Vagina (tissue), 2 donors: Measurements from ENCODE around the gene DNPEP. TPM values are rescaled to one million over a fixed set of nuclear protein-coding genes. Genes with fewer than 3 reads are reported as not detected.
A peak's percentile ranks its signal among the peaks of the same experiment; 100 is the strongest.
"Not testable (repeated sequence)": the region's sequence is repeated elsewhere in the genome, so short reads cannot be mapped to it uniquely, and the experiment has no call there.

Experiments
- DNase-seq, 2 donors: peaks; one replicate each; pipeline ENCODE4 v3.0.0-alpha.2; 2017; ENCODE audit errors: extremely low spot score in 2 of 2
- H3K27ac ChIP-seq: fragments of 200-600 bp; sonication (generic); one replicate; pipeline ENCODE4 v1.5.1; 2019
- H3K27me3 ChIP-seq: fragments of 200-600 bp; sonication (generic); one replicate; pipeline ENCODE4 v1.5.1; 2019
- H3K36me3 ChIP-seq, 2 donors: fragments of 200-600 bp; sonication (generic); one replicate each; pipeline ENCODE4 v1.5.1; 2017 to 2019
- H3K4me1 ChIP-seq: fragments of 200-600 bp; sonication (generic); one replicate; pipeline ENCODE4 v1.5.1; 2019
- H3K4me3 ChIP-seq, 2 donors: fragments of 200-600 bp; sonication (generic); 1 replicate in 1 of 2; 2 replicates in 1 of 2; pipeline ENCODE4 v1.5.1; 2016 to 2019
- H3K9me3 ChIP-seq: fragments of 200-600 bp; sonication (generic); one replicate; pipeline ENCODE4 v1.5.1; 2019
- POLR2A ChIP-seq, 2 donors: fragments of 450-650 bp; IDR thresholded peaks; one replicate each; pipeline ENCODE4 v1.6.1; 2017; ENCODE audit warnings: antibody characterized with exemption in 2 of 2, mild to moderate bottlenecking in 2 of 2, moderate library complexity in 2 of 2
- POLR2AphosphoS5 ChIP-seq, 2 donors: sonication (generic); formaldehyde crosslinking; IDR thresholded peaks; one replicate each; pipeline ENCODE4 v1.9.0; 2017; ENCODE audit warnings: antibody characterized with exemption in 2 of 2, mild to moderate bottlenecking in 2 of 2, low read depth in 1 of 2; ENCODE audit not compliant: insufficient read depth in 1 of 2
- intact Hi-C: fragments of 100-400 bp; cut with DNase I; formaldehyde crosslinking; loops from one replicate; pipeline ENCODE4 v1.15.1; 2023
- total RNA-seq: library from RNA; depleted of rRNA; stranded (reverse); fragments of >200 nt; gene quantifications from one replicate; pipeline ENCODE4 v1.2.3, GENCODE V29; 2016
- TF ChIP-seq, protein P1 (sequence below), 3 experiments: fragments of 450-650 bp in 2 of 3; fragments of 200-600 bp in 1 of 3; sonication (generic) in 1 of 3; IDR thresholded peaks; one replicate each; pipeline ENCODE4 v1.5.1; 2017 to 2019; ENCODE audit warnings: antibody characterized with exemption in 3 of 3, mild to moderate bottlenecking in 2 of 3, moderate library complexity in 2 of 3

The DNPEP gene
- total RNA-seq, 1 donor from 2014 or later = 62.9 TPM

DNA sequence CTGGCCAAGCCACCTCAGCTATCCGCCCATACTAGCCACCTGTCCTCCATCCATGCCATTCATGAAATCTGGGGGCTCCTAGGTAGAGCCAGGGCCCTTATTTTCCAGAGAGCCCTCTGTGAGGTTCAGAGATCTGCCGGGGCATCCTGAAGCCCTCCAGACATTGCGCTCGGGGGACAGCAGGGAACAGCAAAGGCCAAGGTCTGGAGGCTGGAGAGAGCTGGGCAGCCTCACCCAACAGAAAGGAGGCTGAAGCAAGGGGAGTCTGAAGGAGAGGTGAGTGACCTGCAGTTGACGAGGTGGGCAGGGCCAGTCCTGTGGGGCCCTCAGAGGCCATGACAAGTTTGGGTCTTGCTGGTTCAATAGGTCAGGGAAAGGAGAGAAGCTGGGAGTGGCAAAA lies 21.9 kb upstream of the DNPEP start:
- TF ChIP-seq POLR2A (IDR thresholded peaks at IDR 0.05) (no peak), POLR2AphosphoS5 (IDR thresholded peaks at IDR 0.05; ENCODE audit: insufficient read depth in 1 of 2, low read depth in 1 of 2) (no peak)
- TF ChIP-seq, protein P1, sequence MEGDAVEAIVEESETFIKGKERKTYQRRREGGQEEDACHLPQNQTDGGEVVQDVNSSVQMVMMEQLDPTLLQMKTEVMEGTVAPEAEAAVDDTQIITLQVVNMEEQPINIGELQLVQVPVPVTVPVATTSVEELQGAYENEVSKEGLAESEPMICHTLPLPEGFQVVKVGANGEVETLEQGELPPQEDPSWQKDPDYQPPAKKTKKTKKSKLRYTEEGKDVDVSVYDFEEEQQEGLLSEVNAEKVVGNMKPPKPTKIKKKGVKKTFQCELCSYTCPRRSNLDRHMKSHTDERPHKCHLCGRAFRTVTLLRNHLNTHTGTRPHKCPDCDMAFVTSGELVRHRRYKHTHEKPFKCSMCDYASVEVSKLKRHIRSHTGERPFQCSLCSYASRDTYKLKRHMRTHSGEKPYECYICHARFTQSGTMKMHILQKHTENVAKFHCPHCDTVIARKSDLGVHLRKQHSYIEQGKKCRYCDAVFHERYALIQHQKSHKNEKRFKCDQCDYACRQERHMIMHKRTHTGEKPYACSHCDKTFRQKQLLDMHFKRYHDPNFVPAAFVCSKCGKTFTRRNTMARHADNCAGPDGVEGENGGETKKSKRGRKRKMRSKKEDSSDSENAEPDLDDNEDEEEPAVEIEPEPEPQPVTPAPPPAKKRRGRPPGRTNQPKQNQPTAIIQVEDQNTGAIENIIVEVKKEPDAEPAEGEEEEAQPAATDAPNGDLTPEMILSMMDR (IDR thresholded peaks at IDR 0.05) = no peak
- H3K9me3 ChIP-seq = no peaks in the 10 kb centered on the region
- no peaks in the 10 kb centered on the region for H3K4me1 ChIP-seq
- no peaks in the 10 kb centered on the region for H3K36me3 ChIP-seq
- no peaks in the 10 kb centered on the region for H3K27me3 ChIP-seq
- DNase-seq = peak in 1 of 2 donors; percentile 95
- peak overlapping the region; percentile 66 for H3K27ac ChIP-seq
- intact Hi-C loops = no loop called here
- H3K4me3 ChIP-seq = no peak overlapping the region

DNA sequence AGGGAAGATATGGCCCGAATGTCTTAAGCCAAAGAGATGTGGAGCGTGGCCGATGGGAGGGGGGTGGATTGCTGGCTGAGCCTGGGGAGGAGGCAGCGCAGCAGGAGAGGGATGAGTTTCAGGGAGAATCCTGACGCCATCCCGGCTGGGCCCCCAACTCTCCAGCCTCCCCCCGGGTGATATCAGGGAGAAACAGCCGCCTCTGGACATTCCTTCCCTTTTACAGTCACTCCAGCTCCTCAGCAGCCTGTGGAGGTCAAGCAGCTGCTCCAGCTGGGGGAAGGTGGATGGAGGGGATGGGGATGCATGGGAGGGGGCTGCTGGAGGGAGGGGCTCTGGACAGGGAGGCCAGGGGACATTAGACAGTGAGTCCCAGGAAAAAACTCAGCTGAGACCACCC lies 20.9 kb upstream of the DNPEP start:
- Histone ChIP-seq H3K27ac (peak overlapping the region; percentile 66), H3K27me3 (no peaks in the 10 kb centered on the region), H3K36me3 (no peaks in the 10 kb centered on the region), H3K9me3 (no peaks in the 10 kb centered on the region), H3K4me3 (no peak overlapping the region), H3K4me1 (no peaks in the 10 kb centered on the region)
- peak in 1 of 2 donors; percentile 54 for TF ChIP-seq POLR2AphosphoS5 (IDR thresholded peaks at IDR 0.05; ENCODE audit: insufficient read depth in 1 of 2, low read depth in 1 of 2)
- TF ChIP-seq POLR2A (IDR thresholded peaks at IDR 0.05) = no peak
- TF ChIP-seq, protein P1 (IDR thresholded peaks at IDR 0.05) = no peak
- no peak for DNase-seq
- intact Hi-C loops = no loop called here

DNA sequence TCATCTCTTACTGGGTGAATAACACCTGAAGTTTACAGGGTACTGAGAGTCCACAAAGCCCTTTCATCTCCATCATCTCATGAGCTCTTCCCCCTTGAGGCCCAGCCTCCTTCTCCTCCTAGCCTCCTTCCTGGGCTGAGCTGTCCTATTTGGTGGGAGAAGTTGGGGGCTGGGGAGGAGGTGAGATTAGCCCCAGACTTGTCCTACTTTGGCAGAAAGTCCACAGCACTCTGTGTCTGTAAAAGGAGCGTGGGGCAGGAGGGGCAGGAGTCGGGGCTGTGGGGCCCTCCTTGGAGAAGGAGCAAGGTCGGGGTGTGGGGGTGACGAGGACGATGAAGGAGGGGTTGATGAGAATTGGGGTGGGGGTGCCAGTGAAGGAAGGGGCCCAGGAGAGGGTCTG lies 20.5 kb upstream of the DNPEP start:
- no peaks in the 10 kb centered on the region for H3K9me3 ChIP-seq
- peak overlapping the region; percentile 66 for H3K27ac ChIP-seq
- DNase-seq = peak in 1 of 2 donors; percentile 84
- H3K4me3 ChIP-seq = no peak overlapping the region
- no peaks in the 10 kb centered on the region for H3K27me3 ChIP-seq
- H3K4me1 ChIP-seq = no peaks in the 10 kb centered on the region
- TF ChIP-seq, protein P1 (IDR thresholded peaks at IDR 0.05) = no peak
- TF ChIP-seq POLR2AphosphoS5 (IDR thresholded peaks at IDR 0.05; ENCODE audit: insufficient read depth in 1 of 2, low read depth in 1 of 2) = no peak
- no peaks in the 10 kb centered on the region for H3K36me3 ChIP-seq
- intact Hi-C loops = no loop called here

DNA sequence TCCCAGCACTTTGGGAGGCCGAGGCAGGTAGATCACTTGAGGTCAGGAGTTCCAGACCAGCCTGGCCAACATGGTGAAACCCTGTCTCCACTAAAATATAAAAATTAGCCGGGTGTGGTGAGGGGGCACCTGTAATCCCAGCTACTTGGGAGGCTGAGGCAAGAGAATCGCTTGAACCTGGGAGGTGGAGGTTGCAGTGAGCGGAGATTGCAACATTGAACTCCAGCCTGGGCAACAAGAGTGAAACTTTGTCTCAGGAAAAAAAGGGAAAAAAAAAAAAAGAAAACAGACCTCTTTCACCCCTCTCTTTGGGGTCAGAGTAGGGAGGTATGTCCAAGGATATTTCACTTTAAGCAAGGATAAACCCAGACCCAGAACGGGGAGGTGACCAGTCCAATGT lies 19.6 kb upstream of the DNPEP start:
- peak overlapping the region; percentile 66 for H3K27ac ChIP-seq
- H3K4me1 ChIP-seq, H3K9me3 ChIP-seq, H3K27me3 ChIP-seq, DNase-seq, H3K4me3 ChIP-seq, intact Hi-C loops, H3K36me3 ChIP-seq: not testable (repeated sequence)

DNA sequence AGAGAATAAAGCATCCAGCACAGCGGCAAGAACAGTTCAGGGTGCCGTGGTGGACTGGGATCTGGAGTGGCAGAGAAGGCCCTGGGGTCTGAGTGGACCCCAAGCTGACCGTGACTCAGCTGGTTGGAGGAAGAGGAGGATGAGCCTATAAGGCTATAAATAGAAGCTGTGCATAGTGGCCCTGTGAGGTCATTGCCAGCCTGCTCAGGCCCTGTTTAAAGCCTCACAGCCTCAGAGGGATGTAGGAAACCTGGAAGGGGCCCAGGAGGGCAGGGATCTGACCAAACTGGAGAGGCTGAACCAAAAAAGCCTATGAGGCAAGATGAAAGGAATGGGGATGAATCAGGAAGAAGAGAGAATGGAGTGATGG lies 19.1 kb upstream of the DNPEP start:
- Histone ChIP-seq H3K27ac (peak overlapping the region; percentile 66), H3K9me3 (no peaks in the 10 kb centered on the region), H3K27me3 (no peaks in the 10 kb centered on the region), H3K36me3 (no peaks in the 10 kb centered on the region), H3K4me3 (no peak overlapping the region), H3K4me1 (no peaks in the 10 kb centered on the region)
- no peak for DNase-seq
- intact Hi-C loops = no loop called here
- TF ChIP-seq POLR2AphosphoS5 (IDR thresholded peaks at IDR 0.05; ENCODE audit: insufficient read depth in 1 of 2, low read depth in 1 of 2) (peak; percentile 12 to 24), POLR2A (IDR thresholded peaks at IDR 0.05) (no peak)

DNA sequence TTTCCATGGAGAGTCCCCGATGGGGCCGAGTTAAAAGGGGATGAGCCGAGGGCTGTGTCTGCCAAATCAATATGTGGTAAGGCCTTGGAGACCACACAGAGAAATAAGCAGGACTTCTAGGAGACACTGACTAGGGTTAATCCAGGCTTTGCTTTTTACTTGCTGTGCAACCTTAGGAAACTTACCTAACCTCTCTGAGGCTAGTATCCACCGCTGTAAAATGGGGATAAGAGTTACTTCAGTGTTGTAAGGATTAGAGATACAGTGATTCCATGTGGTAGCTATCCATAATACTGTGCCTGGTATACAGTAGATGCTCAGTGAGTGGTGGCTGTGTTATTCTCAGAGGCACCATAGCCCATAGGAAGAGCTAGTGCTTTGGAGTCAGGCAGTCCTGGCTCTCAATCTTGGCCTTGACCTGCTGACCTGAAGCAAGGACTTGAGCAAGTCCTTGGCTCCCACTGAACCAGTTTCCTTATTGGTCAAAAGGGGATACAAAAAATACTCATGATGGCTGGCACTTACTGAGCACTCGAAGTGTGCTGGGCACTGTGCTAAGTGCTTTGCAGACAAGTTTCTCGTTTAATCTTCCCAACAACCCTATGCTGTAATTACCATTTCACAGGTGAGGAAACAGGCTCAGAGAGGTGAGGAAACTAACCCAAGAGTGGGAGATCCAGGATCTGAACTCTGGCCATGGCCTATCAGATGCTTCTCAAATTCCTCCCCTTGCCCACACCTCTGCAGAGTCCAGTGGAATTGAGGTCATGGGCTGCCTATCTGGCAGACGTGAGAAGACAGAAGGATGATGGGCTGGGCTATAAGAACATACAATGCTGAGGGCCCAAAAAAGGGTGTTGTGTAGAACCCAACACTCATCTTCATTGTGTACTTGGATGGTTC lies 18.5 kb upstream of the DNPEP start:
- Histone ChIP-seq H3K9me3 (no peaks in the 10 kb centered on the region), H3K27ac (peak overlapping the region; percentile 56)
- DNase-seq = no peak

More for the DNA sequence above, 18.5 kb upstream of the DNPEP start:
- intact Hi-C loops = loop anchor here (2.0 kb wide), 1 partner anchor 121 kb away; no protein-coding TSS in a partner anchor
- Histone ChIP-seq H3K4me1 (no peaks in the 10 kb centered on the region), H3K4me3 (no peak overlapping the region), H3K36me3 (no peaks in the 10 kb centered on the region), H3K27me3 (no peaks in the 10 kb centered on the region)
- TF ChIP-seq POLR2AphosphoS5 (IDR thresholded peaks at IDR 0.05; ENCODE audit: insufficient read depth in 1 of 2, low read depth in 1 of 2) (no peak), POLR2A (IDR thresholded peaks at IDR 0.05) (no peak)
- TF ChIP-seq, protein P1 (IDR thresholded peaks at IDR 0.05) = no peak
